Upper lobe of left lung (tissue), 4 donors: ENCODE data around the gene ABCB11.

Source experiments
- CTCF ChIP-seq, 6 experiments: fragments of 450-650 bp in 4 of 6; fragments of 200-600 bp in 2 of 6; sonication (generic) in 2 of 6; IDR thresholded peaks; one replicate each; pipeline ENCODE4 v1.5.1; 2016 to 2019; ENCODE audit warnings: antibody characterized with exemption in 6 of 6
- POLR2A ChIP-seq, 4 donors: fragments of 450-650 bp; IDR thresholded peaks; one replicate each; pipeline ENCODE4 v1.5.1; 2016 to 2017; ENCODE audit warnings: antibody characterized with exemption in 4 of 4, mild to moderate bottlenecking in 2 of 4

- TF ChIP-seq CTCF (IDR thresholded peaks at IDR 0.05) (no peak), POLR2A (IDR thresholded peaks at IDR 0.05) (no peak)
Observed at GRCh38 chr2:168978461-168978861, 52.7 kb downstream of the ABCB11 start.
